Fibroblast of villous mesenchyme (primary cell): Measurements from ENCODE around the gene CBX1. TPM values are rescaled to one million over a fixed set of nuclear protein-coding genes. Genes with fewer than 3 reads are reported as not detected.

Source experiments
- DNase-seq: peaks from one replicate; pipeline ENCODE4 v3.0.0-alpha.2; 2010; ENCODE audit warnings: low read depth
- H3K4me3 ChIP-seq: 2 replicates; pipeline ENCODE4 v1.5.1; 2011; ENCODE audit warnings: low read depth, mild to moderate bottlenecking, low read length
- total RNA-seq: library from RNA; depleted of rRNA; stranded (reverse); fragments of >200 nt; gene quantifications from 2 replicates; pipeline ENCODE4 v1.2.3, GENCODE V29; 2012
- TF ChIP-seq, protein P1 (sequence below): IDR thresholded peaks from 2 replicates; pipeline ENCODE4 v1.5.1; 2012; ENCODE audit warnings: low read depth, mild to moderate bottlenecking, low read length; ENCODE audit not compliant: insufficient read depth

CBX1 gene
- total RNA-seq, 1 donor, result 60.9 TPM

DNA sequence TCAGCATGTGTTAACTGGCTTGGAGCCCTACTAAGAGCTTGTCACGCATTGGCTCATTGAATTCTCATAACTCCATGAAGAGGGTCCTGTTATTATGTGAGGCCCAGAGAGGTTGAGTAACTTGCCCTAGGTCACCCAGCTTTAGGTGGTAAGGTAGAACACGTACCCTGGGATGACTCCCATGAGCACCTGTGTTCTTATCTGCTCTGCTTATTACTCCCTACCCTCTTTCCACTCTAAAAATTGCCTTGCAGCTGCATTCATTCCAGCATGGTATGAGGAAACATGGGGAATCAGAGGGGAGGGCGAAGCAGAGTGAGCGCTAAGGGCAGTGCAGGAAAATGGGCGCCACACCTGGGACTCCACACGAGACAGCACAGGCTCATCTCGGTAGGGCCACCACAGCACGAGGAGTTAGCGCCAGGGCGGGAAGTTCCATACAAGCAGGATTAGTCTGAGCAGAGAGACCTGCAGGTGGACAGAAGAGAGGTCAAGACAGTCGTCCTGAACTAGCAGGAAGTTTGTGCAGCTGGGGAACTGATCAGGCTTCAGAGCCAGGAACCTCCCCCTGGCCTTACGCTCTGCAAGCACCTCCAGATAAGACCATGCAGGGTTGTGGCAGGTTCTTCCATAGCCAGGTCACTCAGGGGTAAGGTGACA, 73.8 kb downstream of the CBX1 start:
- no peak overlapping the region for H3K4me3 ChIP-seq
- no peak for DNase-seq
- TF ChIP-seq, protein P1, sequence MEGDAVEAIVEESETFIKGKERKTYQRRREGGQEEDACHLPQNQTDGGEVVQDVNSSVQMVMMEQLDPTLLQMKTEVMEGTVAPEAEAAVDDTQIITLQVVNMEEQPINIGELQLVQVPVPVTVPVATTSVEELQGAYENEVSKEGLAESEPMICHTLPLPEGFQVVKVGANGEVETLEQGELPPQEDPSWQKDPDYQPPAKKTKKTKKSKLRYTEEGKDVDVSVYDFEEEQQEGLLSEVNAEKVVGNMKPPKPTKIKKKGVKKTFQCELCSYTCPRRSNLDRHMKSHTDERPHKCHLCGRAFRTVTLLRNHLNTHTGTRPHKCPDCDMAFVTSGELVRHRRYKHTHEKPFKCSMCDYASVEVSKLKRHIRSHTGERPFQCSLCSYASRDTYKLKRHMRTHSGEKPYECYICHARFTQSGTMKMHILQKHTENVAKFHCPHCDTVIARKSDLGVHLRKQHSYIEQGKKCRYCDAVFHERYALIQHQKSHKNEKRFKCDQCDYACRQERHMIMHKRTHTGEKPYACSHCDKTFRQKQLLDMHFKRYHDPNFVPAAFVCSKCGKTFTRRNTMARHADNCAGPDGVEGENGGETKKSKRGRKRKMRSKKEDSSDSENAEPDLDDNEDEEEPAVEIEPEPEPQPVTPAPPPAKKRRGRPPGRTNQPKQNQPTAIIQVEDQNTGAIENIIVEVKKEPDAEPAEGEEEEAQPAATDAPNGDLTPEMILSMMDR, result no peak

DNA sequence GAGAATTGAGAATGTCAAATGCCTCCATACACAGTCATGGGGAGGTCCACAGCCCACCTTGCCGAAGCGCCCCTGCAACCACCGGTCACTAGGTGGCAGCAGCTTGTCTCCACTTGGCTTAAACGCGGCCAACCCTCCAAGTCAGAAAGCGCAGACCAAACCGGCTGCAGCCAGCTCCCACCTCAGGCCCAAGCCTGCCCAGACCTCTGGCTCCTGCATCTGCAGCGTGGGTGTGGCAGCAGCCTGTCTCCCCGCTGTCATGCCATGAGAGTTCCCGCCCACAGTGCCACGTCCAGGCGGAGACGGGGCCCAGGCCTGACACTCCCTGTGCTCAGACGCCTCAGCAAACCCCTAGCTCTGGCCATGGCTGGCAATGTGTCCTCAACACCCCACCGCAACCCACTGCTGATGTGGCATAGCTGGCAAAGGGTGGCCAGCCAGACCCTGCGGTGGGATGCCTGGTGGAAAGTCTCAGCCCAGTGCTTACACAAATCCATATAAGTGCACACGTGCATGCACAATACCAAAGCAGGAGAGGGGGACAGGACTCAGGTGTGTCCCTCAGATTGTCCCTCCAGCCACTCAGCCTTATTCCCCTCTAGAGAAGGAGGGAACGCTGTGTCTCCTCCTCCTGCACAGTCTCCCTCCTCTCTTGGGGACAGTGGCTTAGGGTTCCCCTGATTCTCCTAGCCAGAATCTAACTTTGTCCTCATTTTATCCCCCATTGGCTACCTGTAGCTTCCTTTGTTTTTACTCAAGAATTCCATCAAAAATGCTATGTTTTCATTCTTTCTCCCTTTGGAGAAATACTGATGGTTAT, 74.6 kb downstream of the CBX1 start:
- no peak overlapping the region for H3K4me3 ChIP-seq
- peak; percentile 89 for DNase-seq
- TF ChIP-seq, protein P1, result peak; percentile 94

DNA sequence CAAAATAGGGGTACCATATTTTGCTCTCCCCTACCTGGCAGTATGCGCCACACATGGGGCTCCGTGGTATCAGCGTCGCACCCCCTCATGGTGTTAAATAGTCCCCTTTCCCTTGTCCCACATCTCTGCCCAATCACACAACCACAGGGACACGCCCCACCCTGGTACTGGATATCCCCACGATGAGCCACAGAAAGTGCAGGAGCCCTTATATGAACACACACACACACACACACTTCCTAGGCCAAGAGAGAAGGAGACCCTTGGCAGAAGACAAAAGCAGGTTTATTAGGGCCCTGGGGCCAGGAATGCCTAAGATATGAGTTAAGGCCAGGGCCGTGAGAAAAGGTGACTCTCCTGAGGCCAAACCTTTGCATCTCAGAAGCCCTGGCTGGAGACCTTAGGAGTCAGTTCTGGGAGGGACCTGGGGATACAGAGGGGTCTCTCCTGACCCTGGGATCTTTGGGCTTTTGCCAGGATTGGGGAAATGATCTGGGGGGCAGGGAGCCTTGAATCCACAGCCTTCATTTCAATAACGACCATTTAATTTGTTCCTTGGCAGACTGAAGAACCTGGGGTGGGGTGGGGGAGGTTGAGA, 75.3 kb downstream of the CBX1 start:
- no peak overlapping the region for H3K4me3 ChIP-seq
- TF ChIP-seq, protein P1, result no peak
- no peak for DNase-seq

DNA sequence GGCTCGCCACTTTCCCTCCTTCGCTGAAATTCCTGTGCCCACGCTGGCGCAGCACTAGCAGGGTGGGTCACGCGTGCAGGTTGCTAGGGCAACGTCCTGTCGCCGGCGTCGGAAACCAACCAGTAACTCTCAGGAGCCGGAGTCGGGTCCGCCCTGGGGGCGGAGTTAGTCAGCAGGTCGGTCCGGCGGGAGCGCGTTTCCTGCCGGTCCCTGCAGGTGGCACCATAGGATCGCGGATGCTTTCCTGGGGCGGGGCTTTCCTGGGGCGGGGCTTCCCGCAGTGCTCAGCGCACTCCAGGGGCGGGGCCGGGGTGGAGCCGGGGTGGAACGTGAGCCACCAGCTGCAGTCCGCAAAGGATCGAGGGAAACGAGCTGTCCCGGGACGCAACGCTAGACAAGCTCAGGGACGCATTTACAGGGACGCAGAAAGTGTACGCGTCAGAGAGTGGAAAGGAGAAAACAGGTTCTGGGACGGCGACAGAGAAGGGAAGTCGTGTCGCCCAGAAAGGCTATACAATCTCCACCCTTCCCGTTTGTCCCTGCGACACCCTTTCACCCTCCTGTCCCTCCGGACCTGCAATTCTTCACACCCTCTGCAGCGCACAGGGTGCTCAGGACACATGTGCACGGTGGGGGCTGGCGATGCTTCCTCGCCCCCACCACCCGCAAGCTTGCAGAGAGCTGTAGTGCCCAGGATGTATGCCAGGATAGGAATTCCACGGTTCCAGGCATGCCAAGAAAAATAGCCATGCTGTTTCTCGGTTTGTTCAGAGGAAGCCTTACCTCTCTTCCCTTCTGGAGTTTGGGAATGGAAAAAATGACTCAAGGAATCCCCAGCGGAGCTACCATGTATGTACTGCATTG, 76.0 kb downstream of the CBX1 start:
- peak; percentile 97 for DNase-seq
- H3K4me3 ChIP-seq, result peak overlapping the region; percentile 63
- TF ChIP-seq, protein P1, result peak; percentile 62

DNA sequence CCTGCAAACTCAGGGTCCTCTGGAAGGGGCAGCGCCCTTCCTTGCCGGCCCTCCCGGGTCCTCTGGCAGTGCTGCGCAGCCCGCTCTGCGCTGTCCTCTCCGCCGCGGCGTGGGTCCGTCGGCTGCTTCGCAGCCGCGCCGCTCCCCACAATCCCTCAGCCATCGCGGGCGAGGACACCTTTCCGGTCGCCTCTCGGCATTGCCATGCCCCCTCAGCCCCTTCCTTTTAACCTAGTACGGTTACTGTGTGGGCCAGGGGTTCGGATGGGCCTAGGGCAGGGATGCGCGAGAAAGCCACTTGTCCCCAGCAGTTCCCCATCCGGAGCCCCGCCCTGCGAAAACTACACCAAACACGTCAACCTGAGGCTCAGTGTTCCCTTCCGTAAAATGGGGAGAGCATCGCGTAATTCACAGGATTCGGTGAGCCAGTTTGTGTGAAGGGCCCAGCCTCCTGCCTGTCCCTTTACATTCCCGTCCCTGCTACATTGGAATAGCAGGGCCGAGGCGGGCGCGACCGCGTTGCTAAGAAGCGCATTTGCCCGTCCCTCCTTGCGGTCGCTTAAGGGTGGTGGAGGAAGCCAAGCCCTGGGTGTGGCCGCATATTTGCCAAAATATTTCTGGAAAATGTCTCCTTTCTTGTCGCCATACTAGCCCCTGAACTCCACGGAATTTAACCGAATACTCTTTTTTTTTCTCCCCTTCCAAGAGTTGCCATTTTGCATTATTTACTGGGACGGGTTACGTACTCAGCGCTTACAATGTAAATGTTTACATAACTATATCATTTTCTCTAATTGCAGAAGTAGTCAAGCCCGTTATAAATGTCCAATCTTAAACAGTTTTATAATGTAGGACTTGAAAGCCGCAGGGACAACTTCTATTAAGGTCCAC, 76.9 kb downstream of the CBX1 start:
- H3K4me3 ChIP-seq, result peak overlapping the region; percentile 59
- TF ChIP-seq, protein P1, result no peak
- DNase-seq, result no peak
